ENCODE results near the gene PRRG3. TPM values are rescaled to one million over a fixed set of nuclear protein-coding genes. Genes with fewer than 3 reads are reported as not detected.

The PRRG3 gene
- total RNA-seq: not detected in 2 replicates

GRCh38 chrX:151694661-151695582, at the start of gene PRRG3:
TSS of gene PRRG3 (plus strand) at chrX:151695458. CDS start at chrX:151698815, 3,357 bp downstream.

DNA sequence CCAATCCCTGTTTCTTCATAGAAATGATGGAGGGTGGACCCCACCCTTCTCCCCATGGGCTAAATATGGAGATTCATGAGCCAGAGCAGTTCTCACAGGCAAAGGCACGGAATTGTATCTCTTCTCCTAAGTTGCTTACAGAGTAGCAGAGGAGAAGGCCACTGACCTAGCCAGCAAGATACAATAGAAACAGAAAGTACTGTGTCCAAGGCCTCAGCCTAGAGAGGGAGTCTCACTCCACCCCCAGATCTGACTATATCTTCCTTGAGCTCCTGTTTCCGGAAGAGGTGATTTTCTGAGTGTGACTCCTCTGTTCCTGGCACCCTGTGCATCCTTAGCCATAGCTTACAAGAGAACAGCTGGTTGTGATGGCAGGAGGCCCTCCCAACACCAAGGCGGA, 20.5 kb downstream of the PRRG3 start, which contains the start of gene FATE1:
Gene FATE1 (plus strand): TSS at position 284 of the 400 bp plus-strand sequence. CDS start 85 bp downstream, at position 369.

DNA sequence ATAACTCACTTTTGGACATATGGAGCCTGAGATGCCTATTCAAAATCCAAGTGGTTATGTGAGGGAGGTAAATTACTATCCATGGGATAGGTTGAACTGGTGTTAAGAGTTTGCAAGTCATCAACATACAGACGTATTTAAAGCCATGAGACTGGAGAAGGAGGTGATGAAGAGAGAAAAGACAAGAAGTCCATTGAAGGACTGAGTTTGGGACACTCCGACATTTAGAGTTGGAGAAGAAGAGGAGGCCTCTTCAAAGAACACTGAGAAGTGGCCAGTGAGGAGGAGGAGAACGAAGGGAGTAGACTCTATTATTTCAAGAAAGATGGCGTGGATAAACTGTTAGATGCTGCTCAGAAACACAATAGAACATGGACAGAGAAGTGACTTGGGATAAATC, 39.2 kb downstream of the PRRG3 start, which contains the start of gene CNGA2:
Gene CNGA2 (plus strand): TSS at position 301 of the 400 bp plus-strand sequence. CDS start 3,738 bp downstream, outside the sequence.

Other genes with a start within 250 kb of the PRRG3 start
- not detected in 2 replicates for gene PASD1, start 131.8 kb upstream of the PRRG3 start, total RNA-seq
- not detected in 2 replicates for gene FATE1, start 20.6 kb downstream of the PRRG3 start, total RNA-seq
- gene CNGA2, start 39.3 kb downstream of the PRRG3 start, total RNA-seq: not detected in 2 replicates
- not detected in 2 replicates for gene MAGEA4, start 217.4 kb downstream of the PRRG3 start, total RNA-seq